GM18508 (cell line): Measurements from ENCODE around the gene WT1.

Source experiments
- ATAC-seq: cut with Tn5 transposase; IDR thresholded peaks from one replicate; pipeline ENCODE4 v1.9.1; 2021; ENCODE audit warnings: moderate number of reproducible peaks; ENCODE audit not compliant: insufficient read depth, unreplicated experiment

Gene WT1

DNA sequence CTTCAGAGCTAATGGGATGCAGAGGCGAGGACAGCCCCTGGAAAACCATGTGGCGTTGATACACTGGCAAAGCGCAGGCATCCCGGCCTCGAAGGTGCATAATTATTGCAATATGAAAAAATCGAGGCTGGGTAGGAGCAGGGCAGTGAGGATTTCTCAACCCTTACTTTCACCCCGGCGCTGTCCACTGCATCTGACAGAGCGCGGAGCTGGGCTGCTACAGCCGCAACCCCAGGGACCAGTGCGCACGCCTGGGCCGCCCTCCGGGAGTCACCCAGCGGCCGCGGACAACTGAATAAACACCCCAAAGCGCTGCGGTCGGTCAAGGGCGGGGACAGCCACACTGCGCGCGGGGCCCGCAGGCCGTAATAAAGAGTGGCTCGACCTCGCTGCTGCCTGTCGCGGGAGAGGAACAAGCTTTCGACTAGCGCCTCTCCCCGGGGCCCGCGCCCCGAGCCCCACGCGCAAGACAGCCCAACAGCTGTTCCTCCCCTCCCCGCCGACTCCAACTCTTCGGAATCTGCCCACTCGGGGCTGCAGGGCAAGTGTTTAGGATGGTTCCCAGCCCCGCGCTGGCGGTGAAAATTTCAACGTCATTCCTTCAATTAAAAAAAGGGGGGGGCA, 3.6 kb upstream of the WT1 start:
- ATAC-seq, result no peak

DNA sequence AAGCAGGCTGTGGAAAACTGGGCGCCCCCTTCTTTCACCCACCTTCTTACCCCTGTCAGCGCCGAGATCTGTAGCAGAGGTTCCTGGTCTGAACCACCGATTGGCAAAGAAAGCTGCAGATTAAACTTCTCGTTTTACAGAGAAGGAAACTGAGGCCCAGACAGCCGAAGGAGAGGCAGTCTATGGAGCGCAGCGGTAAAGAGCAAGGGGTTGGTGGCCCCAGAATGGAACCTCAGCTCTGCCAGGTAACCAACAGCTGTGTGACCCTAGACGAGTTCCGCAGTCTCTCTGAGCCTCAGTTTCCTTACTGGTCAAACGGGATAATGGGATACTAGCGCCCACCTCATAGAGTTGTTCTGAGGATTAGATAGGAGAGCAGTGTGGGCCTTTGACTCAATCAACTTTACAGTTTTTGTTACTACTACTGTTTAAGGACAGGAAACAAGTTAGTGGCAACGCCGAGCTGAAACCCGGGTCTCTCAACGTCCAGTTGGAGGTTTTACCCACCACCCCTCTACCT, 3.1 kb upstream of the WT1 start:
- no peak for ATAC-seq

DNA sequence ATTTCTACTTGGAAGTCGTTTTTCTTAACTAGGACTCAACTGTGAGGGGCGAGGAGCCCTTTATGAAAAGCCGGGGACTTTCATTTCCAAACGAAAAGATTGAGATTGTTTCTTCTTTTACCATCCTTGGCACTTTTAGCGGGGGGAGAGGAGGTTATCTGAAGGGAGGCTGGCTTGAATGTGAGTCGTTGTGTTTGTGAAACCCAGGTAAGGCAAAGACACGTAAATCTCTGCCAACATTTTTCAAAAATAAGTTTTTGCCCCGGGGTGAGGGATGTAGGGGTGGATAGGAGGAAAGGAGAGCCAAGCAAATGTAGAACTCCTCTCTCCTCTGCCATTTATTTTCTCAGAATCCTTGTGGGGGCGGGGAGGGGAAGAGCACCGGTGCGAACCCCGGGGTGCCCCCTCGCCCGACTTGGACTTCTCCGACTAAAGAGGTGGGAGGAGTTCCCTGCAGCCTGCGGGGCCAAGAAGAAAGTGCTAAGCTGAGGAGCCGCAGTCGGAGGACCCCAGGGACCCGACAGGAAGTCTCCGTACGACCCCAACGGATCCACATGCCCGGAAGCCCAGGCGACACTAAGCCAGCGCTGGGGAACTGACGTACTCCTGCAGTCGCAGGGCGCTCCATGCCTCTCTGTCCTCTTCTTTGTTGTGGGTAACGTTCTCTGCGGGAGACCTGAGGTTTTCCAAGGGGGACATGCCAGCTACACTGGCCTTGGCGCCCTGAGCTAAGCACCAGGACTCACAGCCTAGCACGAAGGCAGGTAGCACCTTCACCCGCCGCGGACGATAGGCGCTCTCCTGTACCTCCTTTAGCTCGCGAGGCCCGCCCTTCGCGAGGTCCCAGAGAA, 2.4 kb upstream of the WT1 start:
- ATAC-seq, result no peak

DNA sequence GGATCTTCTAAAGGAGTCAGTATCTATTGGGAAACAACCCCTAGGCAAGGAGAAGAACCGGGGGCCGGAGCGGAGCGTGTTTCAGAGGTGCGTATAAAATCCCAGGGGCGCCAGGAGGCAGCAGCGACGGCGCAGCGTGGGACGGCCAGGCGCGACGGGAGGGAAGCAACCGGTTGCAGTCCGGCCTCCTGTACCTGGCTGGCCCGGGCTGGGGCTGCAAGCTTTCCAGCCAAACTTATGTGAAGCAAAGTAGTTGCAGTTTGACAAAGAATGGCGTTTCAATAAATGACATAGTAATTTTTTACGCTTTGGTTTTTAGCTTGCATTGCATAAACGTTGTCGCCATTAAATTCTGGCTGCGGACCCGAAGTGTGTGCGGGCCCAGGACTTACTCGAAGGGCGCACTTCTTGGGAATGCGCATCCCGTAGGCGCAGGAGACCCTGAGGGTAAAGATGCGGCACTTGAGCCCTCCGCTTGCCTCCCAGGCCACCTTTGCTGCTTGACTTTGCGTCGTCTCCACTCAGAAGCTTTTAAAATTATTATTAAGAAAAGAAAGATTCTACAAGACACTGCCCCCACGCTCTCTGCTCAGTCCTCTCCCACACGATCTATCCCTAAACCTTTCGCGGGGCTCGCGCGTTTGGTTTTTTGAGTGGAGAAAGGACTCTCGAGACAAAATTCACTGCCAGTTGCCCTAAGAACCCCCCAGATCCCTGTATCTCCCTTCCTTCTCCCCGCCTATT, 1.6 kb upstream of the WT1 start:
- ATAC-seq, result no peak

DNA sequence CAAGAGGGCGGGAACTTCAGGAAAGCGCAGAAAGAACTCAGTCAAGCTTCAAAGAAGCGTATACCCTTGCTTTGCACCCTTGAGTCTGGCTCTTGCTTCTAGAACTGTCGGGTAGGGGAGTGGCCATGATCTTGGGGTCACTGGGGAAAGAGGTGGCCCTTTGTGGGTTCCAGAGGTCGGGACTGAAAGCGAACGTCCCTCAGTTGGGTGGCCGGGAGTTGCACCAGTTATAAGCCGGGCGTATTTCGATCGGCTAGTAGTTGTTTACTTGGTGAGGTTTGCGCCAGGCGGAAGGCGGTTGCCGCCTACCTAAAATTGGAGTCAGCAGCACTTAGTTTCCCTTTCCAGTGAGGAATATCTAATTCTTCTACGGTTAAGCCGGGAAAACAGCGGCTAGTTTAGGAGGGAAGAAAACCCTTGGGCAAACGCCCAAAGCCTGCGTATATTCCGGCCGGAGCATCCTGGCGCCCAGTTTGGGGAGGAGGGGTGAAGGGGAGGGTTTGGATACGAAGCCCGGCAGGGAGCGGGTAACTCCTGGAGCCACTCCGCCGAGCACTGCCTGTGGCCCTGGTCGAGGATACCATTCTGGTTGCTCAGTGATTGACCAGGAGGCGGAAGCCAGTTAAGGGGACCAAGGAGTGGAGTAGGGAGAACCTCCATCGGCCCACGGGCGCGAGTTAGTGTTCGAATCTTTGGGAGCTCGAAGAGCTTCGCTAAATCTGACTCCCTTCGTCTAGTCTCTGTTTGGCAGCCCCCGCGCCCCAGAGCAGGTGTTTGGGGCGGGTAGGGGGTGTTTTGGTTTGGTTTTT, 807 bp upstream of the WT1 start:
- ATAC-seq, result no peak

DNA sequence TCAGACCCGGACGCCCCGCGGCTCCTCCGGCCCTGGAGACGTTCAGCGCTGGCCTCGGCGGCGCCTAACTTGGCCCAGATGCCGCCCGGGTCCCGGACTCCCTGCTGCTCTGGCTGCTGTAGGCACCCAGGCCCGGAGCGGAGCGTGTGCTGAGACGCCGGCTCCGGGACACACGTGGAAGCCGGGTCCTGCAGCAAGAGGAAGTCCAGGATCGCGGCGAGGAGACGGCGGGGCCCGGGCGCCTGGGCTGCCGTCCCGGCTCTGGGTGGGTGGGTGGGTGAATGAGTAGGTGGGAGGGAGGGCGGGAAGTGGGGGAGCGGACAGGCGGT, 223 bp downstream of the WT1 start:
- ATAC-seq, result no peak

DNA sequence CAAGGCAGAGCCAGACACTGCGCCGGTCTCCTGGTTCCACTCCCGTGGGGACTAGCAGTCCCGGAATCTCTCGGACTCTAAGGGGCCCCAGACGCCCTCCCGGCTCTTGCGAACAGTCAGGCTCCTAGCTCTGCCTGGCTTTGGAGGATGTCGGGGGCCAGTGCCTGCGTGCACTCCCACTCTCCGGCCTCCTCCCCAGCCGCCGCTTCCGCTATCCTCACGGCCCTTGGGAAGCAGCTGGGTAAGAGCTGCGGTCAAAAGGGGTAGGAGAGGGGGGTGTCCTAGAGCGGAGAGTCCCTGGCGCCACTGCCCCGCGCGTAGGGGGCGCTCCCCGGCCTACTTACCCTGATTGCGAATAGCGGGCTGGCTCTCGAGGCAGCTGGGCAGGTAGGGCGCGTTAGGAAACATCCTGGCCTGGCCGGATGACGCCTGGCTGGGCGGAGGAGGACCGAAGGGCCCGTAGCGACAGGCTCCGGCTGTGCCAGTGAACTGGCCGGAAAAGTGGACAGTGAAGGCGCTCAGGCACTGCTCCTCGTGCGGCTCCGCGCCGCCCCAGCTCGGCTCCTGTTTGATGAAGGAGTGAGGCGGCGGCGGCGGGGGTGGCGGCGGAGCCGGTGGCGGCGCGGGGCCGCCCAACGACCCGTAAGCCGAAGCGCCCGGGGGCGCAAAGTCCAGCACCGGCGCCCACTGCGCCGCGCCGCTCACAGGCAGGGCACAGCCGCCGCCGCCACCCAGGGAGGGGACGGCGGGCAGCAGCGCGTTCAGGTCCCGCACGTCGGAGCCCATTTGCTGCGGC, 785 bp downstream of the WT1 start:
- ATAC-seq, result no peak

DNA sequence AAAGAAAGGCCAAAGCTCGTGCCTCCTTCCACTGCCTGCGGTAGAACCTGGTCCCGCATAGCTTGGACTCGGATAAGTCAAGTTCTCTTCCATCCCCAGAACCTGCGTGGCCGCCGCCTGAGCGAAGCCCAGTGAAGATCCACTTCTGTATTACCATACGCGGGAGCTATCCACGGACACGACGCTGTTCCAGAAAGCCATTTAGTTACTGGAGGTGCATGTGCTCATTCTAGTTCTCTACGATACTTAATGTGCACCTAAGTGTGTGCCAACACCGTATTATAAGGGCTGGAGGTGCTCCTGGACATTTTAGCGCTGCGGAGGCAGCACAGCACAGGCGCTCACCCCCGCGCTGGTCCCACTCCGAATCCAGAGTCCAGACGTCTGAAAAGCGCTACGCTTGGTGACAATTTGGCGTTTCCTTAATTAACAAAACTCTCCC, 1.4 kb downstream of the WT1 start:
- no peak for ATAC-seq

DNA sequence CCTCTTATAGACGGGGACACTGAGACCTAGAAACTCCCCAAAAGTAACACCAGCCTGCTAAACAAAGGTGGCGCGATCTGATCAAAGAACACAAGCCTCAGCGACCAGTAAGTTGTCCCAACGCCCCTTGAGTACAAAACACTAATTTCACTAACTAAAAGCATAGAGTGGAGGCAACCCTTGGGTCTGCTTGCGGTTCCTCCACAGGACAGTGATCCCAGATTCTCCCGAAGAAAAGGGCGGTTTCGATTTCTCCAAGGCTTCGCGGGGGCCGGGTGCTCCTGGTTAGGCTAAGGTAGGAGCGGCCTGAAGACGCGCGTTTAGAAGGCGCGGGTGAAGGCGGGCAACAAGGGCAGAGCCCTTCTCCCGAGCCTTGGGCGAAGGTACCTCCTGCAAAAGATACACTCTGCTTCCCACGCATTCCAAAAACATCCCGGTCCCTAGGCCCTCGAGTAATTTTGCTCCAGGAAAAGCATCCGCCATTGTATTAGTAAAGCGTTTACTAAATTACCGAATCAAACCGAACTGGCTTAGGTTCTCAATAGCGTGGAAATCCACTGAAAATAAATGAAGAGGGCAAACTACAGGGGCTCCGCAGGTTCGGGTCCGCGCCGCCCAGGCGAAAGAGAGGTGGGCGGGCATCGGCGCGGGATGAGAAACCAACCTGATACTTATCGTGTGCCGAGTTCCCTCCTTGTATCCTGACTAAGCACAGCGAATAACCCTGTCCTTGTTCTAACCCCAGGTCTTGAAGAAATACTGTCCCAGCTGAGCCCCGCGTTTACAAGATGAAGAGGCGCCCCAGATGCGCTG, 2.0 kb downstream of the WT1 start:
- no peak for ATAC-seq

DNA sequence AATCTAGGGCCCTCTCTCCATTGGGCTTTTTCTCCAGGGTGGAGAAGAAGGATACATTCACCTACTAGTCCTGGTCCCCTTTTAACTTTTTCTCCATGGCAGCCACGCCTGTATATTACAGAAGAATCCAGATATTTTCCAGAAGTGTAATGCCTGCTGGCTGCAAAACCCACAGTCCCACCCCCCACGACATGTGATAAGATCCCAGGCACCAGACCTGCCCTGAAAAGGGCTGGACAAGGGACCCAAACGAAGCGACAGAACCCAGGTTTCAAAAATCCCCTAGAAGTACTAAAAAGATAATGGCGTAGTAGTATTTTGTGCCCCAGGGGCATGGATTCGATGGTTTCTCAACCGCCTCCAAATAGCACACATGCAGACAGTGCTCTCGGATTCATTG, 2.8 kb downstream of the WT1 start:
- ATAC-seq, result no peak

DNA sequence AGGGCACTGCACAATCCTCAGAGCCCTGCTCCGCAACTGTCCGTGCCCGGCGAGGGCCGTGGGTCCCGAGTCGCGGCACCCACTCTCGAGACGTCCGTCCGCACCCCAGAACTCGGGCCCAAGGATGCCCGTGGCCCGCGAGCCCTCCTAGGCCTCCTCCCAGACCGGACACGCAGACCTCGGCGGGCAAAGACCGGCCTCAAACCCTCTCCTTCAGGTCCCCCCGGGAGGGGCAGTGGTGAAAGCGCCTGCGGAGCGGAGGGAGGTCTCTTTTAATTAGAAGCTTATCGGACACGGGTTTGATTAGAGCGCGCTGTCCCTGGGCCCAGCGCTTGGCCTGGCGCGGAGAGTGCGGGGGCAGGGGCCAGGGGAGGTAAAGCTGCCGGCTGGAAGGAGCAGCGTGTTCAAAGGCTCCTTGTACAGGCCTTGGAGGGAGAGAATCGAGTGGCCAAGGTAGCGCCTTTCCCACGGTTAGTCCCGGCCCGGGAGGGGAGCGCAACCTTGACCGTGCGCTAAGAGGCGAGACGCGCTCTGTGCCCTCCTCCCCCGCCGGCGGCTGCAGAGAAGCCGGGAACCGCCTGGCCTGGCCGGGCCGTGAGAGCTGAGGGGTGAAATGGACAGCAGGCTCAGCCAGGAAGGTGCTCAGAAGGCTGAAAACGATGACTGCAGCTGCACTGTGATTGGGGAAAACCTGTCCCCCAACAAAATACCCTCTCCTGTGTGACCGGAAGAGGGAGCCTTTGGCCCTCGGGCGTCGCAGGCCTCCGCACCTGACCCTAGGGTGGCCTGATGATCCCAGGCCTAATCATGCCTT, 4.6 kb downstream of the WT1 start:
- no peak for ATAC-seq

DNA sequence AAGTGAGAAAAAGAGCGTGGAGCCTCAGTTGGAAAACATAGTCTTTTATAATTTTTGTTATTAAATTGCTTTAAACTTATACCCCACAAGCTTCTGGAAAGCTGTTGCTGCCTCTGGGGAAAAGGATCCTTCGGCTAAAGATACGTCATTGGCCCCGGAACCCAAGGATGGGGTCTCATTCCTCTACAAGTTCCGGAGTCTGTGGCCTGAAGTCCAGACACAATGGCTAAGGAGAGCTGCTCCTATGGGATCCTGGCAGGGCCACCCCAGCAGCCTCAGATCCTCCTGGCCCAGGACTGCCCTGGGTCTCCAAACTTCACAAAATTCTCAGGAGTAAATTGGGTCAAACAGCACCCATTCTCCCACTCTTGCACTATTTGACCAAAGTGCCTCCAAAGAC, 5.9 kb downstream of the WT1 start:
- no peak for ATAC-seq

DNA sequence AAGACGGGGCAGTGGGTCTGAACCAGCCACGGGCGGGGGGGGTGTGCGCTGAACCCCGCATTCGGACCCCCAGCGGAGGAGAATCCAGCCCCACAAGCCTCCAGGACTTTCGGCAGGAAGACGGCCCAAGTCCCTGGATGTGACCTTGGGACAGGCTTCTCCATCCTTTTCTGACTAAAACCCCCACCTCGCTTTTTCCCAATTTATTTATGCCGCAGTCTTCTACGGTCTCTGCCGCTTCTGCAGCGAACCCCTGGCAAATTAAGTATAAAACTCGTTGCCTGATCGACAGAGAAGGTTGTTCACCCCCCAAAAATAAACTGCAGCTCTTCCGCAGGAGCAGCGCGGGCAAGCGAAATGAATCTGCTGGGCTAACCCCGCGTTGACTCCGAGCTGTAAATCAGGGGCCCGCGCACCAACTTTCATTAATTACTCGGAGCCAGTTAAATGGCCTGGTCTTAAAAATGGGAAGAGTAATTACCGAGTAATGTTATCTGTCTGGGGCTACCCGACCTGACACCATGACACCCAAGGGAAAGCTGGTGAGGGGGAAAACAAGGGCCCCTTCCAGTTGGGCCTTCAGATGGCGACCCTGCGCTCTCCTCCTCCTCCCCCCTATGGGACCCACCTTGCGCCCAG, 6.6 kb downstream of the WT1 start:
- no peak for ATAC-seq

DNA sequence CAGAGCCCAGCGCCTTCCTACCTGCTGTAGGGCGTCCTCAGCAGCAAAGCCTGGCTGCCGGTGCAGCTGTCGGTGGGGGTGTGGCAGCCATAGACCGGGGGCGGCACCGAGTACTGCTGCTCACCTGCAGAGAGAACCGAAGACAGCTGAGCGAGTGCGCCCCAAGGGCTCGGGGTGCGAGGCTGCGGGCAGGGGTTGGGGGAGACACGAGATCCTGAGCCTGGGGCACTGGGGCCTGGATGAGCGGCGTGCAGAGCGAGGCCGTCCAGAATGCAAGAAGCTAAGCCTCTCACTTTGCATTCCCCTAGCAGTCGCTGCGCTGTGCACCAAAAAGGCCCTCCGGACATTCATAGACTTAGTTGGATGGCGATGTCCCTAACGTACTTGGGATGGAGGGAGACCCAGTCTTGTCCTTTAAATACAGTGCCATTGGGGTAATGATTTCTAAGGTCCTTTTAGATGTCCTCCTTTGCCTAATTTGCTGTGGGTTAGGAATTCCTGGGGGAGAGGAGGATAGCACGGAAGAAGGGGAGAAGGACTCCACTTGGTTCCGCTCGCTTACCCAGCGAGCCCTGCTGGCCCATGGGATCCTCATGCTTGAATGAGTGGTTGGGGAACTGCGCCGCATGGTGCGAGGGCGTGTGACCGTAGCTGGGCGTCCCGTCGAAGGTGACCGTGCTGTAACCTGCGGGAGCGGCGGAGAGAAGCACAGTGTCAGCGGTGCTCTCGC, 7.2 kb downstream of the WT1 start:
- no peak for ATAC-seq

DNA sequence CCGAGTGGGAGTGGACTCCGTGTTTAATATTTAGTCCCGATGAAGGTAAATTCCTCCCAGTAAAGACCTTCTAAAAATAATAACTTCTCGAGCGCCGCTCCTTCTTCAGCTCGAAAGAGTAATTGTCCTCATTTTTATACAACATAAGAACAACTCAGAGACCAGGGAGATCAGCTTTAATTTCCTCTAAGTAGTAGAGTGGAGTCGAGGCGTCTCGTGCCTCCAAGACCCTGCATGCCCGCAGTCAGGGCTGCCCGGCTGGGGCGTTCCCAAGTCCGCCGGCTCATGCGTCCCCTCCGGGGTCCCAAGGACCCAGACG, 7.8 kb downstream of the WT1 start:
- ATAC-seq, result no peak

DNA sequence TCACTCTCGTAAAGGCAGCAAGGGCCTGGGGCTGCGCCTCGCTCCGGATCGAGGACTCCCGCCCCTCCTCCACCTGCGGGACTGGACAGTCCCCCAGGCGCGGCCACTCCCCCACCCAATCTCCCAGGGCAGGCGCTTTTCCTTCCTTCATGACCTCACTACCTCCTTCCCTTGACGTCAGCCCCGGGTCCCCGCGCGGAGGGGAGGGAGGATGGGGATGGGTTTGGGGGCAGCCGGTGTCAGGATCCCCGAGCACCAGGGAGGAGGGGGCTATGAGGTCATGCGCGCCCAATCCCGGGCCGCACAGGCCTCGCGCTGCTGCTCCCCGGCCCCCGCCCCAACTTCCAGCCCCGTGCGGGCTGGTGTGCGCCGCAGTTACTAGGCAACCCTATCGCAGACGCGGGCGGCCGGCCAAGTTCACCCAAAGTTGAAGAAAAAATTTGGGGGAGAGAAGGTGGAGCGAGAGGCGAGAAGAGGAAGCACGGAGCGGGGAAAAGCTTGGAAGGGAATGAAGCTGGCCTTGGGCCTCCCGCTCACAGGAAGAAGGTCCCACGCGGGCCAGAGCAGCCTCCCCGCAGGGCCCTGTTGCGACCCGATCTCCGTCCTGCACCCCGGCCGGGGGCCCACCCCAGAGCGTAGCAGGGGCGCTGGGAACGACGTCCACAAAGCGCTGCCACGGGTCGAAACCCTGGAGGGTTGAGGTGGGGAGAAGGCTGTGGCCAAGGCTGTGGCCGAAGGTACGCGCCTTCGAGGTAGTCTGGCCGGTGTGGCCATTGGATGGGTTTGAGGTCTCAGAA, 8.3 kb downstream of the WT1 start:
- ATAC-seq, result no peak
